Nephron progenitor cell (in vitro differentiated cells): Measurements from ENCODE around the gene TOR1AIP2.

Experiments
- DNase-seq: peaks from one replicate; pipeline ENCODE4 v3.0.0; 2021
- H3K27ac Mint-ChIP-seq: 2 replicates; pipeline ENCODE4 v1.8.0; 2021; ENCODE audit warnings: mild to moderate bottlenecking, moderate library complexity, mixed read lengths
- H3K27me3 Mint-ChIP-seq: 2 replicates; pipeline ENCODE4 v1.8.0; 2021; ENCODE audit warnings: mild to moderate bottlenecking, low read depth, mixed read lengths; ENCODE audit not compliant: poor library complexity
- H3K36me3 Mint-ChIP-seq: 2 replicates; pipeline ENCODE4 v1.8.0; 2021; ENCODE audit warnings: low read depth, mixed read lengths
- H3K4me1 Mint-ChIP-seq: 2 replicates; pipeline ENCODE4 v1.8.0; 2021; ENCODE audit warnings: mixed read lengths
- H3K4me3 Mint-ChIP-seq: 2 replicates; pipeline ENCODE4 v1.8.0; 2021; ENCODE audit warnings: mild to moderate bottlenecking, moderate library complexity, mixed read lengths
- H3K9me3 Mint-ChIP-seq: 2 replicates; pipeline ENCODE4 v1.8.0; 2021; ENCODE audit warnings: mild to moderate bottlenecking, moderate library complexity, mixed read lengths
- TF ChIP-seq, protein P1 (sequence below): fragments of 200-600 bp; sonication (generic); IDR thresholded peaks from 2 replicates; pipeline ENCODE4 v1.5.0; 2021; ENCODE audit warnings: antibody characterized with exemption

TOR1AIP2 gene

DNA sequence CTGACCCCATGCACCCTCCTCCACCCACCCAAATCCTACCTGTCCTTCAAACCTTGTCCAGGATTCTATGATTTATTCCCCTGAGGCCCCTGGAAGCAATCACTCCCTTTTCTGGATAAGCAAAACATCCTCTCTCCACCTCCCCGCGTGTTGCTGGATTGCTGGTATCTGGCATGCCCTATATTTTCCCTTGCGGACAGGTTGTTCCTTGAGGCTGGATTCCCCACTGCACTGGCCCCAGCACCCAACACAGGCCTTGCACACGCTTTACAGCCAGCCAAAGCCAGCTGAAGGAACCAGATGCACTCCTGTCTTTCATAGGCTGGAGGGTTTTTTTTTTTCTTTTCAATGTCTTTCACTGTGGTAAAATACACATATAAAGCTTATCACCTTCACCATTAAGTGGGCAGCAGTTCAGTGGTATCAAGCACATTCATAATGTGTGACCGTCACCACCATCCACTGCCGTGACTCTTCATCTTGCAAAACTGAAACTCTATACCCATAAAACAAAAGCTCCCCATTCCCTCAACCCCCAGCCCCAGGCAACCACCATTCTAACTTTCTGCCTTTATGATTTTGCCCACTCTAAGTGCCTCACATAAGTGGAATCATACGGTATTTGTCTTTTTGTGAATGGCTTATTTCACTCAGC is 50.9 kb downstream of the TOR1AIP2 start:
- H3K36me3 Mint-ChIP-seq = no peaks in the 10 kb centered on the region
- DNase-seq = no peak
- H3K27ac Mint-ChIP-seq = peak overlapping the region; percentile 90
- H3K27me3 Mint-ChIP-seq = peaks cover 6% of the 10 kb centered on the region
- TF ChIP-seq, protein P1, sequence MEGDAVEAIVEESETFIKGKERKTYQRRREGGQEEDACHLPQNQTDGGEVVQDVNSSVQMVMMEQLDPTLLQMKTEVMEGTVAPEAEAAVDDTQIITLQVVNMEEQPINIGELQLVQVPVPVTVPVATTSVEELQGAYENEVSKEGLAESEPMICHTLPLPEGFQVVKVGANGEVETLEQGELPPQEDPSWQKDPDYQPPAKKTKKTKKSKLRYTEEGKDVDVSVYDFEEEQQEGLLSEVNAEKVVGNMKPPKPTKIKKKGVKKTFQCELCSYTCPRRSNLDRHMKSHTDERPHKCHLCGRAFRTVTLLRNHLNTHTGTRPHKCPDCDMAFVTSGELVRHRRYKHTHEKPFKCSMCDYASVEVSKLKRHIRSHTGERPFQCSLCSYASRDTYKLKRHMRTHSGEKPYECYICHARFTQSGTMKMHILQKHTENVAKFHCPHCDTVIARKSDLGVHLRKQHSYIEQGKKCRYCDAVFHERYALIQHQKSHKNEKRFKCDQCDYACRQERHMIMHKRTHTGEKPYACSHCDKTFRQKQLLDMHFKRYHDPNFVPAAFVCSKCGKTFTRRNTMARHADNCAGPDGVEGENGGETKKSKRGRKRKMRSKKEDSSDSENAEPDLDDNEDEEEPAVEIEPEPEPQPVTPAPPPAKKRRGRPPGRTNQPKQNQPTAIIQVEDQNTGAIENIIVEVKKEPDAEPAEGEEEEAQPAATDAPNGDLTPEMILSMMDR = no peak
- H3K4me1 Mint-ChIP-seq = peaks cover 41% of the 10 kb centered on the region
- no peaks in the 10 kb centered on the region for H3K9me3 Mint-ChIP-seq
- peak overlapping the region; percentile 49 for H3K4me3 Mint-ChIP-seq

DNA sequence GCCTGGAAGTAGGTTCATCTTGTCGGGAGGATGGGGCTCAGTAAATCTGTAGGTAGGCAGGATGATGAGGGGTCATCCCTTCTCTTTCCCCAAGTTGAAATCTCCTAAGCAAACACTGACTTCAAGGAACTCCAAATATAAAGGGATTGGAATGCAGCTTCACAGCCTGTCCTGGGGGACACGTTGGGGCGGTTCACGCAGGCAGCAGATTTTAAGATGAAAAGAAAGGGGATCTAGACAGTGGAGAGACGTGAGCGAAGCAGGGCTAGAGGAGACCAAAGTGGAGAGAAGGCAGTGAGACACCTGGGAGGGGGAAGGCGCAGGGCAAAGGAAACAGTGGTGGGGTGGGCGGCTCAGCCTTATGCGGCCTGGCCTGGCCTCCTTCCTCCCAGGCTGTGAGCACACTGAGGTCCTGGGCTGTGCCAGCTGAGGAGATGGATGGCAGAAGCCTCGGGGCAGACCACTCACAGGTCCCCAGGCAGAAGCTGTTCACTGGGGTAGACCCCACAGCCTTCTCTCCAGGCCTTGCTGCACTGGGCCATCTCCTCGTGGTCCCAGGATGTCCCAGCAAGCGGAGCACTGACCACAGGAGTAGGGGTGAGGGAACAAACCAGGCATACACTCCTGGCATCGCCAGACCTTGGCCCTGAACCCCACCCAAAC is 51.7 kb downstream of the TOR1AIP2 start:
- no peak for DNase-seq
- Mint-ChIP-seq H3K36me3 (no peaks in the 10 kb centered on the region), H3K9me3 (no peaks in the 10 kb centered on the region), H3K27ac (peak overlapping the region; percentile 85), H3K27me3 (peaks cover 6% of the 10 kb centered on the region), H3K4me1 (peaks cover 36% of the 10 kb centered on the region), H3K4me3 (peak overlapping the region; percentile 1)
- TF ChIP-seq, protein P1 = no peak

DNA sequence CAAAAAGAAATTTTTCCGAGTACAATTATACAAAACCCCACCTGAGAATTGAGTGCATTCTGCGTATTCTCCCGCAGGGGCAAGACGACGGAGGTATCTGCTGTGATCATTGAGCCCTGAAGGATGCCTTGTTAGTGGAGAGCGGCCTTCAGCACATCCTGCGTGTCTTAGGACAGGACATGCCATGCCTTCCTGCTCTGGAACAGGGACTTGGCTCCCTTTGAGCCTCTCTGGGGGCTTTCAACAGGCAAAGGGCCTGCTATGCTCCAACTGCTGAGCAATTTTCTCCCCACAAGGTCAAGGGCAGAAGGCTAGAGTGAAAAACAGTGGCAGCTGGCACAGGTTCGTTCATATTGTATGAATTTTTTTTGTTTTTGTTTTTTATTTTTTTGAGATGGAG is 52.4 kb downstream of the TOR1AIP2 start:
- Mint-ChIP-seq H3K27ac (peak overlapping the region; percentile 85), H3K4me3 (no peak overlapping the region), H3K36me3 (no peaks in the 10 kb centered on the region), H3K27me3 (peaks cover 6% of the 10 kb centered on the region), H3K9me3 (no peaks in the 10 kb centered on the region), H3K4me1 (peaks cover 40% of the 10 kb centered on the region)
- DNase-seq = no peak
- TF ChIP-seq, protein P1 = no peak

DNA sequence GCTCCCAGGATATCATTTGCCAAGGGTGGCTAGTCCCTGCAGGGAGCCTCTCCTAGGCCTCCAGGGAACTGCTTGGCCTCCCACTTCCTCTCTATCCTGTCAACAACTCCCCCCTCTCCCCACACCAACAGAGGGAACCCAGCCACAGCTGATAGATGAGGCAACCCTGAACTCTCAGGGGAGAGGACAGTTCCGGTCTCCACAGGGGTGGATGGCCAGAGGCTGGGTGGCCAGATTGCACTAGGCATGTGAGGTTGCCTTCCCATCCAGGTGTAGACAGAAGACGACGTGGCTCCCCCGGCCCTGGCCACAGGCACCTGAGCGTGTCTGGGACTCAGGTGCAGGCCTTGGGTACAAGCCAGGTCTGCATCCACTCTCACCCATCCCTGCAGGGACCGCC is 53.3 kb downstream of the TOR1AIP2 start:
- no peak overlapping the region for H3K4me3 Mint-ChIP-seq
- peaks cover 42% of the 10 kb centered on the region for H3K4me1 Mint-ChIP-seq
- DNase-seq = no peak
- H3K9me3 Mint-ChIP-seq = no peaks in the 10 kb centered on the region
- TF ChIP-seq, protein P1 = no peak
- no peaks in the 10 kb centered on the region for H3K36me3 Mint-ChIP-seq
- peaks cover 7% of the 10 kb centered on the region for H3K27me3 Mint-ChIP-seq
- H3K27ac Mint-ChIP-seq = no peak overlapping the region

DNA sequence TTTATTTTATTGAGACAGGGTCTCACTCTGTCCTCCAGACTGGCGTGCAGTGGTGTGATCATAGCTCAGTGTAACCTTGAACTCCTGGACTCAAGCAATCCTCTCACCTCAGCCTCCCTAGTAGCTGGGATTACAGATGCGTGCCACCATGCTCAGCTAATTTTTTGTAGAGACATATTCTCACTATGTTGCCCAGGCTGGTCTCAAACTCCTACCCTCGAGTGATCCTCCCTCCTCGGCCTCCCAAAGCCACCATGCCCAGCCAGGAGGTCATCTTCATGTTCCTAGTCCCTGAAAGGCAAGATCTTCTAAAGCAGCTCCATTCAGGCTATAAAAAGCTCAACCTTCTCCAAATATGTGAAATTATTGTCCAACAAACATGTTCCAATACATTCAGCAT is 53.9 kb downstream of the TOR1AIP2 start:
- no peak for DNase-seq
- H3K9me3 Mint-ChIP-seq = no peaks in the 10 kb centered on the region
- TF ChIP-seq, protein P1 = no peak

DNA sequence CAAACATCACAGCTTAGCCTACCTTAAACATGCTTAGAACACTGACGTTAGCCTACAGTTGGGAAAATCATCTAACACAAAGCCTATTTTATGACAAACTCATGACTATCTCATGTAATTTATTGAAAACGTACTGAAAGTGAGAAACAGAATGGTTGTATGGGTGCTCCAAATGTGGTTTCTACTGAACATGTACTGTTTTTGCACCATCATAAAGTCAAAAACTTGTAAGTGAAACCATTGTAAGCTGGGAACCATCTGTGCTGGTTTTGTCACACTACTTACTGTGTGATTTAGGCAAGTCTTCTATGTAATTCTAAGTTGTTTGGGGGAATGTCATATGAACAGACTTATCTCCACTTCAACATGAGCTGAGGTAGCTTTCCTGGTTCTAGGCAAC is 55.5 kb downstream of the TOR1AIP2 start:
- no peaks in the 10 kb centered on the region for H3K9me3 Mint-ChIP-seq

More for the DNA sequence above, 53.9 kb downstream of the TOR1AIP2 start:
- Mint-ChIP-seq H3K4me3 (no peak overlapping the region), H3K36me3 (no peaks in the 10 kb centered on the region), H3K4me1 (peaks cover 48% of the 10 kb centered on the region), H3K27ac (no peak overlapping the region), H3K27me3 (peaks cover 9% of the 10 kb centered on the region)

More for the DNA sequence above, 55.5 kb downstream of the TOR1AIP2 start:
- TF ChIP-seq, protein P1 = no peak
- DNase-seq = no peak
- no peaks in the 10 kb centered on the region for H3K36me3 Mint-ChIP-seq
- peaks cover 14% of the 10 kb centered on the region for H3K27me3 Mint-ChIP-seq
- no peak overlapping the region for H3K27ac Mint-ChIP-seq
- peaks cover 61% of the 10 kb centered on the region for H3K4me1 Mint-ChIP-seq
- H3K4me3 Mint-ChIP-seq = no peak overlapping the region
